ENCODE data around the gene DIP2B.

DIP2B gene

DNA sequence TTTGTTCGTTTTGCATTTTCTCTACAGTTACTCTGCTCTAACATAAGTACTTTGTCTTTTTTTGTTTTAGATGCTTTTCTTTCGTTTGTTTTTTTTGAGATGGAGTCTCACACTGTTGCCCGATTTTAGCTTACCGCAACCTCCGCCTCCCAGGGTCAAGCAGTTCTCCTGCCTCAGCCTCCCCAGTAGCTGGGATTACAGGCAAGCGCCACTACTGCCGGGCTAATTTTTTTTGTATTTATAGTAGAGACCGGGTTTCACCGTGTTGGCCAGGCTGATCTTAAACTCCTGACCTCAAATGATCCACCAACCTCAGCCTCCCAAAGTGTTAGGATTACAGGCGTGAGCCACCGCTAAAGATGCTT lies 2.7 kb downstream of the DIP2B start:
- H3K9ac ChIP-seq (ENCODE audit: low read depth, low read length): no peak overlapping the region
- H3K9me3 ChIP-seq (ENCODE audit: insufficient read depth, low read depth, low read length): no peaks in the 10 kb centered on the region
- H3K27me3 ChIP-seq (ENCODE audit: insufficient read depth, low read length): no peaks in the 10 kb centered on the region
- H3K27ac ChIP-seq (ENCODE audit: low read depth, low read length): no peak overlapping the region
- peaks cover 4% of the 10 kb centered on the region; the same call in 1 of the 2 replicates for H3K36me3 ChIP-seq (ENCODE audit: insufficient read depth, low read length)
- no peak overlapping the region for H3K4me3 ChIP-seq (ENCODE audit: low read length)
- peaks cover 15% of the 10 kb centered on the region; the same call in 1 of the 2 replicates for H3K4me1 ChIP-seq (ENCODE audit: insufficient read depth, low read length)
- 92% methylated on average over 10 of the region's 11 CpGs for WGBS

GRCh38 chr12:50507930-50508329 lies 3.1 kb downstream of the DIP2B start:
- H3K9ac ChIP-seq (ENCODE audit: low read depth, low read length): no peak overlapping the region
- H3K4me3 ChIP-seq (ENCODE audit: low read length): no peak overlapping the region
- no peaks in the 10 kb centered on the region for H3K27me3 ChIP-seq (ENCODE audit: insufficient read depth, low read length)
- peaks cover 15% of the 10 kb centered on the region; the same call in 1 of the 2 replicates for H3K4me1 ChIP-seq (ENCODE audit: insufficient read depth, low read length)
- WGBS: 81% methylated on average over 1 of the region's 2 CpGs
- no peaks in the 10 kb centered on the region for H3K9me3 ChIP-seq (ENCODE audit: insufficient read depth, low read depth, low read length)
- H3K36me3 ChIP-seq (ENCODE audit: insufficient read depth, low read length): peaks cover 4% of the 10 kb centered on the region; the same call in 1 of the 2 replicates
- H3K27ac ChIP-seq (ENCODE audit: low read depth, low read length): no peak overlapping the region

- Histone ChIP-seq H3K27ac (ENCODE audit: low read depth, low read length) (no peak overlapping the region), H3K9ac (ENCODE audit: low read depth, low read length) (no peak overlapping the region), H3K4me3 (ENCODE audit: low read length) (no peak overlapping the region), H3K36me3 (ENCODE audit: insufficient read depth, low read length) (peaks cover 4% of the 10 kb centered on the region; the same call in 1 of the 2 replicates), H3K4me1 (ENCODE audit: insufficient read depth, low read length) (peaks cover 15% of the 10 kb centered on the region; the same call in 1 of the 2 replicates), H3K27me3 (ENCODE audit: insufficient read depth, low read length) (no peaks in the 10 kb centered on the region), H3K9me3 (ENCODE audit: insufficient read depth, low read depth, low read length) (no peaks in the 10 kb centered on the region)
- whole genome bisulfite sequencing: 95% methylated on average over 6 of the region's 6 CpGs
Measured at GRCh38 chr12:50508414-50508813, 3.6 kb downstream of the DIP2B start.

DNA sequence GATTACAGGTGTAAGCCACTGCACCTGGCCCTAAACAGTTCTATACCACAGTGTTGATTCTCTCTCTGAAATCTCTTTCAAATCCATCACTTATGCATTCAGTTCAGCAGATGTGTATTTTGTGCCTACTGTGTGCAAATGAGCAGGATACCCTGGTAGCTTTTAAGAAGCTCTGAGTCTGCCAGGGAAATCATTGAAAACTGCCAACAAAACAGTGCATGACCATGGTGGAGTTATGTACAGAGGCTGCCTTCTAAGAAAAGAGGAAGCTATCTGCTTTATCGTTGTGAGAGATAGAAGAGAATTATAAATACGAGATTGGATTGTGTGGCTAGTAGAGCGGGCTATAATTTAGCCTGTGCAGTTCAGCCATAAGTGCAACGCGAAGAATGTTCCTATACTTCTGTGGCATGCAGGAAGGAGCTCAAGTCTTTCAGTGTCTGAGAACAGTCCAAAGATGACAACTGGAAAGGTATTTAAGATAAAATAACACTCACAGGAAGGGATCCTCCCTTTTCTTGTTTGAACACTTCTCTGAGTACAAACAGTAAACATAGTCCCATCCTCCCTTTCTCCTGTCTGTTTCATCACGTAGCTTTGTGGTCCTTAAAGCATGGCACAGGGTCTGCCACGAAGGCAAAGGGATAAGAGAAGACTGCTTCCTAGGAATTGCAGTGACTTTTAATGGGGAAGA lies 4.3 kb downstream of the DIP2B start:
- WGBS: 92% methylated on average over 7 of the region's 7 CpGs
- peaks cover 15% of the 10 kb centered on the region; the same call in 1 of the 2 replicates for H3K4me1 ChIP-seq (ENCODE audit: insufficient read depth, low read length)

DNA sequence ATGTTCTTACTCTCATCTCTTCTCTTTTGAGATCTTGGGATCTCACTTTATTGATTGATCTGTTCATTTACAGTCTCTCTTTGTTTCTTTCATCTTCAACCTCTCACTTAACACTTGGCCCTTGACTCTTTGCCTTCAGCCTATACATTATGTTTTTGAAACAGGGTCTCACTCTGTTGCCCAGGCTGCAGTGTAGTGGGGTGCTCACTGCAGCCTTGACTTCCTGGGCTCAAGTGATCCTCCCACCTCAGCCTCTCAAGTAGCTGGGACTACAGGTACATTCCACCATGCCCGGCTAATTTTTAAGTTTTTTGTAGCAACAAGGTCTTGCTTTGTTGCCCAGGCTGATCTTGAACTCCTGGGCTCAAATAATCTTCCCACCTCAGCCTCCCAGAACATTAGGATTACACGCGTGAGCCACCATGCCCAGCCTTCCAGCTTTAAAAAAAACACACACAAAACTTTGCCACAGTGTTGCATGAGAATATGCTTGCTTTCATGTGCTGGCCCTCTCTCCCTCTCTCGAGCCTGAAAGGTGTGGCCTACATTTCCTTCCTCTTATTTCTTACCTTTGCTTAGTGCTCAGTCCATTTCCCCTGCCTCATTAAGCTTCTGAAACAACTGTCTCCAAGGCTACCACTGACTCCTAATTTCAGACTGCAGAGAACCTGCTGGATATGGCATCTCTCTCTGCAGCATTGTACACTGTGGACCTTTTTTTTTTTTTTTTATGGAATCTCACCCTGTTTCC lies 9.9 kb downstream of the DIP2B start:
- Histone ChIP-seq H3K36me3 (ENCODE audit: insufficient read depth, low read length) (no peaks in the 10 kb centered on the region), H3K4me1 (ENCODE audit: insufficient read depth, low read length) (no peaks in the 10 kb centered on the region), H3K27ac (ENCODE audit: low read depth, low read length) (no peak overlapping the region), H3K27me3 (ENCODE audit: insufficient read depth, low read length) (no peaks in the 10 kb centered on the region), H3K4me3 (ENCODE audit: low read length) (no peak overlapping the region), H3K9me3 (ENCODE audit: insufficient read depth, low read depth, low read length) (no peaks in the 10 kb centered on the region), H3K9ac (ENCODE audit: low read depth, low read length) (no peak overlapping the region)
- WGBS: 94% methylated on average over 4 of the region's 4 CpGs

More for the DNA sequence above, 4.3 kb downstream of the DIP2B start:
- Histone ChIP-seq H3K36me3 (ENCODE audit: insufficient read depth, low read length) (peaks cover 4% of the 10 kb centered on the region; the same call in 1 of the 2 replicates), H3K4me3 (ENCODE audit: low read length) (no peak overlapping the region), H3K27ac (ENCODE audit: low read depth, low read length) (no peak overlapping the region), H3K9ac (ENCODE audit: low read depth, low read length) (no peak overlapping the region), H3K9me3 (ENCODE audit: insufficient read depth, low read depth, low read length) (no peaks in the 10 kb centered on the region), H3K27me3 (ENCODE audit: insufficient read depth, low read length) (no peaks in the 10 kb centered on the region)

DNA sequence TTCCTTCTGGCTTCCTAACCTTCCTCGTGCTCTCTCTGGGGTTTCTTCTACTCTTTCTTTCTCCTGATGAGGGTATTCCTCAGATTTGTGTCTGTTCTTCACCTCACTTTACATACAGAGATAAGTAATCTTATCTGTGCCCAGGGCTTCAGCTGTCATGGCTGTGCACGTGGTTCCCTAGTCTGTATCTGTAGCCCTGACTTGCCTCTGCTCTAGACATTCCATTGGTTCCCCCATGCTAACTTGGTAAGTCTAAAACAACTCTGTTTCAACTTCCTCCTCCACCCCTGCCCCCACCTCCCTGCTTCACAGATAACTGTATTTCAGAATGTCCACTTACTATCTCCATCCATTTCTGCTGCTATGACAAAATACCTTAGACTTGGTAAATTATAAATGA lies 10.8 kb downstream of the DIP2B start:
- 82% methylated on average over 2 of the region's 2 CpGs for WGBS

DNA sequence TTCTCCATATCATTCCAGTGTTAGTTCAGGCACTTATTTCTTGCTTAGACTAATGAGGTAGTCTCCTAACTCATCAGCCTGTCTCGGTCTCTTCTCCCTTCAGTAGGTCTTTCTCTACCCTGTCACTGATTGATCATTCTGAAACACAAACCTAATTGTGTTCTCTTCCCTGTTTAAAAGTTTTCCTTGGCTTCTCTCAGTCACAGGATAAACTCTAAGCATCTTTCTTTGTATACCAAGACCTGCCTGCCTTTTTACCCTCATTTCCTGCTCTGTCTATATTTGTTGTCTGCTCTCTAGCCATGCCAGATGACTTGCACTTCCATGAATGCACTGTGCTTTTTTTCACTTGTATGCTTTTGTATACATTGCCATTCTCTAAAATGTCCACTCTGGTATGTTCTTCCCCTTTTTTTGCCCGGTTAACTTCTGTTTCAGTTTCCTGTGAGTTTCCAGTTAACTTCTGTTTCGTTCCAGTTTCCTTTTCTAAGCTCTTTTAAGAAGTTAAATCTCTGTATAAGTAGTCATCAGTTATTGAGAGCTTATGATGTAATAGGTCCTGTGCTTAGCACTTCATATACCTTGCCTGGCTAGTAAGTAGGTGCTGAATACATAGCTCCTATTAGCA lies 12.8 kb downstream of the DIP2B start:
- H3K4me1 ChIP-seq (ENCODE audit: insufficient read depth, low read length): no peaks in the 10 kb centered on the region
- H3K27ac ChIP-seq (ENCODE audit: low read depth, low read length): no peak overlapping the region
- no peaks in the 10 kb centered on the region for H3K27me3 ChIP-seq (ENCODE audit: insufficient read depth, low read length)
- H3K9me3 ChIP-seq (ENCODE audit: insufficient read depth, low read depth, low read length): no peaks in the 10 kb centered on the region
- WGBS: 91% methylated on average over 3 of the region's 3 CpGs
- no peaks in the 10 kb centered on the region for H3K36me3 ChIP-seq (ENCODE audit: insufficient read depth, low read length)
- H3K4me3 ChIP-seq (ENCODE audit: low read length): no peak overlapping the region
- no peak overlapping the region for H3K9ac ChIP-seq (ENCODE audit: low read depth, low read length)

More for the DNA sequence above, 10.8 kb downstream of the DIP2B start:
- H3K27me3 ChIP-seq (ENCODE audit: insufficient read depth, low read length): no peaks in the 10 kb centered on the region
- H3K4me3 ChIP-seq (ENCODE audit: low read length): no peak overlapping the region
- H3K9ac ChIP-seq (ENCODE audit: low read depth, low read length): no peak overlapping the region
- H3K9me3 ChIP-seq (ENCODE audit: insufficient read depth, low read depth, low read length): no peaks in the 10 kb centered on the region
- H3K36me3 ChIP-seq (ENCODE audit: insufficient read depth, low read length): no peaks in the 10 kb centered on the region
- no peak overlapping the region for H3K27ac ChIP-seq (ENCODE audit: low read depth, low read length)
- no peaks in the 10 kb centered on the region for H3K4me1 ChIP-seq (ENCODE audit: insufficient read depth, low read length)

DNA sequence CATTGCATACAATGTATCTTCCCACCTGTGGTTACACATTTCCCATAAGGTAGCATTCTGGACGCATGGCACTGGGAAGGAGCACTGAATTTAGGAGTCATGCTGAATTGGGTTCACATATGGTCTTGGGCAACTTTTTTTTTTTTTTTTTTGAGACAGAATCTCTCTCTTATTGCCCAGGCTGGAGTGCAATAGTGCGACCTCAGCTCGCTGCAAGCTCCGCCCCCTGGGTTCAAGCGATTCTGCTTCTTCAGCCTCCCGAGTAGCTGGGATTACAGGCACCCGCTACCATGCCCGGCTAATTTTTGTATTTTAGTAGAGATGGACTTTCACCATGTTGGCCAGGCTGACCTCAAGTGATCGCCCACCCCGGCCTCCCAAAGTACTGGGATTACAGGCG lies 13.3 kb downstream of the DIP2B start:
- Histone ChIP-seq H3K9me3 (ENCODE audit: insufficient read depth, low read depth, low read length) (no peaks in the 10 kb centered on the region), H3K27ac (ENCODE audit: low read depth, low read length) (no peak overlapping the region), H3K36me3 (ENCODE audit: insufficient read depth, low read length) (no peaks in the 10 kb centered on the region), H3K9ac (ENCODE audit: low read depth, low read length) (no peak overlapping the region), H3K27me3 (ENCODE audit: insufficient read depth, low read length) (no peaks in the 10 kb centered on the region), H3K4me3 (ENCODE audit: low read length) (no peak overlapping the region), H3K4me1 (ENCODE audit: insufficient read depth, low read length) (no peaks in the 10 kb centered on the region)
- 95% methylated on average over 11 of the region's 11 CpGs for WGBS

DNA sequence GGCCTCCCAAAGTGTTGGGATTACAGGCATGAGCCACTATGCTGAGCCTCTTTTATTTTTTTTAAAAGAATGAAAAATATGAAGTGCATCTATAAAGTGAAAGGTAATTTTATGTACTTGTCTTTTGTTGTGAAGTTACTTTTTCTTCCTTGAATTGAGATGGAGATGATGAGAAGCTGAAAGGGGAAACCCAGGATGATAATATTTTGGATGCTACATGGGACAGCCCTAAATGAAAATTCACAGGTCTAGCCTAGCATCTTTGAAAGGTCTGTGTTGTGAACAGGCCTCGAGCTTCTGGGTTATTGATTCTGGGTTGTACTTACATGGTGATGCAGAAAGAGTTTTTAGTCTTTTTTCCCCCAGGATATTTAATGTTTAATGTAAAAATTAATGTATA lies 14.6 kb downstream of the DIP2B start:
- no peak overlapping the region for H3K27ac ChIP-seq (ENCODE audit: low read depth, low read length)
- no peaks in the 10 kb centered on the region for H3K36me3 ChIP-seq (ENCODE audit: insufficient read depth, low read length)
- no peak overlapping the region for H3K9ac ChIP-seq (ENCODE audit: low read depth, low read length)
- no peaks in the 10 kb centered on the region for H3K9me3 ChIP-seq (ENCODE audit: insufficient read depth, low read depth, low read length)
- 90% methylated on average over 1 of the region's 1 CpG for WGBS
- no peaks in the 10 kb centered on the region for H3K4me1 ChIP-seq (ENCODE audit: insufficient read depth, low read length)
- no peak overlapping the region for H3K4me3 ChIP-seq (ENCODE audit: low read length)
- no peaks in the 10 kb centered on the region for H3K27me3 ChIP-seq (ENCODE audit: insufficient read depth, low read length)

- H3K4me3 ChIP-seq (ENCODE audit: low read length): no peak overlapping the region
- no peak overlapping the region for H3K9ac ChIP-seq (ENCODE audit: low read depth, low read length)
- H3K9me3 ChIP-seq (ENCODE audit: insufficient read depth, low read depth, low read length): no peaks in the 10 kb centered on the region
- H3K36me3 ChIP-seq (ENCODE audit: insufficient read depth, low read length): no peaks in the 10 kb centered on the region
- 95% methylated on average over 8 of the region's 8 CpGs for WGBS
- no peak overlapping the region for H3K27ac ChIP-seq (ENCODE audit: low read depth, low read length)
- no peaks in the 10 kb centered on the region for H3K27me3 ChIP-seq (ENCODE audit: insufficient read depth, low read length)
- 0 out of 2 replicates have a peak, but pooled peaks cover 1% of the 10 kb centered on the region for H3K4me1 ChIP-seq (ENCODE audit: insufficient read depth, low read length)
Measured at GRCh38 chr12:50520416-50521207, 15.8 kb downstream of the DIP2B start.
